Measurements from ENCODE around the gene SIPA1L3.

DNA sequence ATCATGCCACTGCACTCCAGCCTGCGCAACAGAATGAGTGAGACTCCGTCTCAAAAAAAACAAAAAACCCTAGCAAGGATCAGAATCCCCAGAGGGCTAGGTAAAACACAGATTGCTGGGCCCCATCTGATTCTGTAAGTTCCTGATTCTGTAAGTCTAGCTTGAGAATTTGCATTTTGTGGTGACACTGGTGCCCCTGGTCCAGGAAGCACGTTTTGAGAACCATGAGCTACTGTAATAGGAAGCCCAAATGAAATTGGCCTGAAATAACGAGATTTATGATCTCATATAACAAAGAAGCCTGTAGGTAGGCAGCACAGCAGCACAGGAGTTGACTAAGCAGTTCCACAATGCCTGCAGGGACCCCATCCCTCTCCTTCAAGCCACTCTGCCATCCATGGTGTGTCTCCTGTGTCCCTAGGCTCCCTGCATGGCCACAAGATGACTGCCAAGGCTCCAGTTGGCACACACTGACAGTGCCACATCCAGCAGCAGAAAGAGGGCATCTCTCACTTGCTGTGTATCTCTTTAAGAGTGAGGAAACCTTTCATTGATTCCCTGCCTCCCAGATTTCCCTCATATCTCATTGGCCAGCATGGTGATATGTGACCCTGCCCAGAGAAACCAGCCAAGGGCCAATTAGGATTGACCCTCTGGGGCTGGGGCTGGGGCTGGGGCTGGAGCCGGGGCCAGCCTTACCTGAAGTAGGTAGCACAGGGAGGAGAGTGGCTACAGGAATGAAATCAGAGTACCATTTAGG is 21.7 kb downstream of the SIPA1L3 start:
- TF ChIP-seq ZNF274 (IDR thresholded peaks at IDR 0.05; ENCODE audit: low read depth, low read length), result no peak
- TF ChIP-seq SUZ12 (IDR thresholded peaks at IDR 0.05; ENCODE audit: extremely low read depth, insufficient read depth, insufficient read length), result no peak
